Endothelial cell of umbilical vein (primary cell): Measurements from ENCODE around the gene NPIPB2. TPM values are rescaled to one million over a fixed set of nuclear protein-coding genes. Genes with fewer than 3 reads are reported as not detected.

Experiments used
- BruUV-seq: library from RNA; stranded (reverse); fragments of 400-500 nt; replicated peaks from 2 replicates; lab custom pipeline; 2021; lab: Mats Ljungman, UMichigan
- CTCF ChIA-PET: fragments of 300-600, 350-600 bp; sonication (Branson Sonifier 250); formaldehyde crosslinking; loops from one replicate; lab custom pipeline; 2021; ENCODE audit warnings: antibody characterized with exemption, inconsistent platforms; lab: Charles Lee
- POLR2A ChIA-PET: fragments of 300-600, 350-600 bp; sonication (Branson Sonifier 250); formaldehyde crosslinking; loops from one replicate; lab custom pipeline; 2021; ENCODE audit warnings: antibody characterized with exemption, inconsistent platforms; lab: Charles Lee
- DNase-seq: peaks from one replicate; pipeline ENCODE4 v3.0.0-alpha.2; 2011; ENCODE audit warnings: low read depth, low spot score
- FAIRE-seq: peaks from 2 replicates; lab custom pipeline; 2011; peaks lifted over from hg19 to GRCh38; lab: Jason Lieb, UNC
- H2AFZ ChIP-seq: 2 replicates; pipeline ENCODE4 v1.6.0; 2012; ENCODE audit warnings: low read depth, low read length, control low read depth, inconsistent platforms
- H3K27ac ChIP-seq: 2 replicates; pipeline ENCODE4 v1.5.1; 2011; ENCODE audit warnings: low read depth, mild to moderate bottlenecking, control low read depth, low read length, moderate library complexity; ENCODE audit not compliant: insufficient read depth
- H3K27me3 ChIP-seq, 2 experiments: 2 replicates each; pipeline versions ENCODE4 v1.6.0 to v1.6.1; 2011; ENCODE audit warnings: low read length in 2 of 2, mixed read lengths in 1 of 2; ENCODE audit not compliant: control insufficient read depth in 2 of 2, insufficient read depth in 2 of 2
- H3K36me3 ChIP-seq, 2 experiments: 2 replicates in 1 of 2; 3 replicates in 1 of 2; pipeline ENCODE4 v1.5.1; 2011; ENCODE audit warnings: low read length in 2 of 2, mild to moderate bottlenecking in 1 of 2, moderate library complexity in 1 of 2; ENCODE audit not compliant: control insufficient read depth in 2 of 2, insufficient read depth in 2 of 2; ENCODE audit errors: extremely low read depth in 1 of 2
- H3K4me1 ChIP-seq: 3 replicates; pipeline ENCODE4 v1.5.1; 2011; ENCODE audit warnings: mild to moderate bottlenecking, low read length; ENCODE audit not compliant: control insufficient read depth, insufficient read depth; ENCODE audit errors: extremely low read depth
- H3K4me2 ChIP-seq: 2 replicates; pipeline ENCODE4 v1.6.1; 2011; ENCODE audit warnings: low read length, control low read depth, mixed read lengths; ENCODE audit not compliant: insufficient read depth
- H3K4me3 ChIP-seq, 3 experiments: fragments of 200-600 bp in 1 of 3; sonication (generic), shearing (Covaris generic) in 1 of 3; replicated peaks in 1 of 3; 2 replicates each; pipeline ENCODE4 v1.5.1; 2011 to 2016; ENCODE audit warnings: control low read depth in 3 of 3, low read length in 3 of 3, mild to moderate bottlenecking in 2 of 3, inconsistent platforms in 1 of 3, low read depth in 1 of 3, moderate library complexity in 1 of 3; ENCODE audit not compliant: insufficient read depth in 1 of 3
- H3K79me2 ChIP-seq: 2 replicates; pipeline ENCODE4 v1.6.0; 2012; ENCODE audit warnings: low read length, inconsistent platforms; ENCODE audit not compliant: control insufficient read depth, insufficient read depth
- H3K9ac ChIP-seq: replicated peaks from 2 replicates; pipeline ENCODE3; 2011; ENCODE audit warnings: low read length, control low read depth; ENCODE audit not compliant: insufficient read depth; ENCODE audit errors: extremely low read depth
- H3K9me1 ChIP-seq: replicated peaks from 3 replicates; pipeline ENCODE4 v1.6.0; 2011; ENCODE audit warnings: mild to moderate bottlenecking, low read length; ENCODE audit not compliant: control insufficient read depth, insufficient read depth; ENCODE audit errors: extremely low read depth
- H3K9me3 ChIP-seq: replicated peaks from 2 replicates; pipeline ENCODE4 v1.5.1; 2012; ENCODE audit warnings: low read length, inconsistent platforms; ENCODE audit not compliant: control insufficient read depth, insufficient read depth
- H4K20me1 ChIP-seq: replicated peaks from 2 replicates; pipeline ENCODE3; 2011; ENCODE audit warnings: mild to moderate bottlenecking, low read length; ENCODE audit not compliant: control insufficient read depth, insufficient read depth; ENCODE audit errors: extremely low read depth
- EZH2 ChIP-seq: IDR thresholded peaks from 2 replicates; pipeline ENCODE4 v1.6.1; 2012; ENCODE audit warnings: borderline replicate concordance, low read depth, mild to moderate bottlenecking, moderate library complexity, low read length, inconsistent platforms; ENCODE audit not compliant: severe bottlenecking
- FOS ChIP-seq: IDR thresholded peaks from 2 replicates; pipeline ENCODE4 v1.6.1; 2011; ENCODE audit warnings: mild to moderate bottlenecking, low read length, moderate library complexity, borderline replicate concordance; ENCODE audit not compliant: insufficient read depth
- GATA2 ChIP-seq: IDR thresholded peaks from 2 replicates; pipeline ENCODE4 v1.7.0; 2011; ENCODE audit warnings: low read depth, mild to moderate bottlenecking, moderate library complexity, mixed read lengths, low read length; ENCODE audit not compliant: insufficient read length, insufficient read depth
- JUN ChIP-seq: IDR thresholded peaks from 2 replicates; pipeline ENCODE4 v1.6.1; 2011; ENCODE audit warnings: borderline replicate concordance, low read depth; ENCODE audit not compliant: insufficient read length, insufficient read depth
- MYC ChIP-seq: IDR thresholded peaks from one replicate; pipeline ENCODE4 v1.6.1; 2011; ENCODE audit warnings: mild to moderate bottlenecking, low read depth, low read length
- POLR2A ChIP-seq: IDR thresholded peaks from 2 replicates; pipeline ENCODE4 v1.6.1; 2012; ENCODE audit warnings: low read depth, mild to moderate bottlenecking, control low read depth, low read length
- POLR2AphosphoS5 ChIP-seq: IDR thresholded peaks from 2 replicates; pipeline ENCODE4 v1.6.1; 2012; ENCODE audit warnings: low read depth, mild to moderate bottlenecking, control low read depth, low read length, moderate library complexity; ENCODE audit not compliant: insufficient read depth
- dilution Hi-C: fragments of 300-500 bp; cut with MboI; formaldehyde crosslinking; loops from one replicate; pipeline ENCODE4 v1.15.0; 2019; ENCODE audit warnings: low sequenced_read_pairs; ENCODE audit not compliant: extremely low pct_ligation_motif_present
- intact Hi-C: fragments of 100-400 bp; cut with micrococcal nuclease; formaldehyde crosslinking; loops from one replicate; pipeline ENCODE4 v1.10.0; 2022
- polyA plus RNA-seq, 4 experiments: library from polyadenylated mRNA; depleted of rRNA in 3 of 4; stranded (reverse) in 3 of 4; unstranded in 1 of 4; fragments of >200 nt; gene quantifications; 2 replicates each; pipeline versions ENCODE4 v1.2.1 to v1.2.3, GENCODE V29; 2011 to 2012; ENCODE audit warnings: missing spikeins in 1 of 4
- total RNA-seq: library from RNA; stranded (reverse); gene quantifications from 2 replicates; pipeline ENCODE4 v1.2.3, GENCODE V29; 2021
- TF ChIP-seq, protein P1 (sequence below), 2 donors: IDR thresholded peaks; 1 replicate in 1 of 2; 2 replicates in 1 of 2; pipeline ENCODE4 v1.5.1; 2011; ENCODE audit warnings: low read length in 2 of 2, mild to moderate bottlenecking in 2 of 2, moderate library complexity in 2 of 2, control low read depth in 1 of 2, inconsistent platforms in 1 of 2, low read depth in 1 of 2; ENCODE audit not compliant: insufficient read depth in 1 of 2; ENCODE audit errors: extremely low read depth in 1 of 2
- TF ChIP-seq, protein P2 (sequence below): IDR thresholded peaks from 2 replicates; pipeline ENCODE4 v1.6.1; 2011; ENCODE audit not compliant: insufficient read depth, insufficient read length

The NPIPB2 gene
- total and polyA plus RNA-seq, 2 donors (not counting 3 experiments of a cell fraction or from before 2014, with no cell fraction given) = 5.8 to 15.4 TPM

DNA sequence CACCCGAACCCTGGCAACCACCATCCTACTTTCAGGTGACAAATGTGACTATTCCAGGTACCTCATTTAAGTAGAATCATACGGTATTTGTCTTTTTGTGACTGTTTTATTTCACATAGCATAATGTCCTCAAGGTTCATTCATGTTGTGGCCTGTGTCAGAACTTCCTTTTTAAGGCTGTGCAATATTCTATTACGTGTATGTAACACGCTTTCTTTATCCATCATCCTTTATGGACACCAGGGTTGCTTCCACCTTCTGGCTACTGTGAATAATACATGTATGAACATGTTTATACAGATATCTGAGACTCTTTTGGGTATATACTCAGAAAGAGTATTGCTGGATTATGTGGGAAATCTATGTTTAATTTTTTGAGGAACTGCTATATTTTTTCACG is 61.8 kb downstream of the NPIPB2 start:
- FAIRE-seq = no peak
- Histone ChIP-seq H3K4me2 (no peak overlapping the region), H3K9ac (no peak overlapping the region), H3K79me2 (peaks cover 3% of the 10 kb centered on the region), H3K4me3 (no peak overlapping the region), H3K36me3 (peaks cover 14 to 36% of the 10 kb centered on the region in 2 experiments), H3K27ac (no peak overlapping the region), H4K20me1 (no peaks in the 10 kb centered on the region), H3K9me3 (no peaks in the 10 kb centered on the region), H3K9me1 (no peaks in the 10 kb centered on the region), H3K27me3 (no peaks in the 10 kb centered on the region), H2AFZ (no peak overlapping the region), H3K4me1 (no peaks in the 10 kb centered on the region)
- no TSS peak for BruUV-seq
- no peak for DNase-seq
- intact Hi-C loops = no loop called here
- ChIA-PET POLR2A (no interaction called here), CTCF (no interaction called here)
- dilution Hi-C loops = no loop called here
- TF ChIP-seq POLR2AphosphoS5 (no peak), FOS (no peak), JUN (no peak), EZH2 (no peak), GATA2 (no peak), POLR2A (no peak), MYC (no peak)
- TF ChIP-seq, protein P1, sequence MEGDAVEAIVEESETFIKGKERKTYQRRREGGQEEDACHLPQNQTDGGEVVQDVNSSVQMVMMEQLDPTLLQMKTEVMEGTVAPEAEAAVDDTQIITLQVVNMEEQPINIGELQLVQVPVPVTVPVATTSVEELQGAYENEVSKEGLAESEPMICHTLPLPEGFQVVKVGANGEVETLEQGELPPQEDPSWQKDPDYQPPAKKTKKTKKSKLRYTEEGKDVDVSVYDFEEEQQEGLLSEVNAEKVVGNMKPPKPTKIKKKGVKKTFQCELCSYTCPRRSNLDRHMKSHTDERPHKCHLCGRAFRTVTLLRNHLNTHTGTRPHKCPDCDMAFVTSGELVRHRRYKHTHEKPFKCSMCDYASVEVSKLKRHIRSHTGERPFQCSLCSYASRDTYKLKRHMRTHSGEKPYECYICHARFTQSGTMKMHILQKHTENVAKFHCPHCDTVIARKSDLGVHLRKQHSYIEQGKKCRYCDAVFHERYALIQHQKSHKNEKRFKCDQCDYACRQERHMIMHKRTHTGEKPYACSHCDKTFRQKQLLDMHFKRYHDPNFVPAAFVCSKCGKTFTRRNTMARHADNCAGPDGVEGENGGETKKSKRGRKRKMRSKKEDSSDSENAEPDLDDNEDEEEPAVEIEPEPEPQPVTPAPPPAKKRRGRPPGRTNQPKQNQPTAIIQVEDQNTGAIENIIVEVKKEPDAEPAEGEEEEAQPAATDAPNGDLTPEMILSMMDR (IDR thresholded peaks at IDR 0.05; ENCODE audit: extremely low read depth in 1 of 2, insufficient read depth in 1 of 2, low read depth in 1 of 2, low read length in 2 of 2) = no peak
- TF ChIP-seq, protein P2, sequence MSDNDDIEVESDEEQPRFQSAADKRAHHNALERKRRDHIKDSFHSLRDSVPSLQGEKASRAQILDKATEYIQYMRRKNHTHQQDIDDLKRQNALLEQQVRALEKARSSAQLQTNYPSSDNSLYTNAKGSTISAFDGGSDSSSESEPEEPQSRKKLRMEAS = no peak
